PFSK-1 (cell line): ENCODE data around the gene GRIN2A.

Experiments used
- FOXP2 ChIP-seq: optimal IDR thresholded peaks from 2 replicates; pipeline ENCODE3; 2011; ENCODE audit warnings: borderline replicate concordance, control low read depth, inconsistent platforms; ENCODE audit not compliant: insufficient read depth; ENCODE audit errors: extremely low read length, extremely low read depth
- POLR2AphosphoS5 ChIP-seq: IDR thresholded peaks from 2 replicates; pipeline ENCODE4 v1.6.1; 2012; ENCODE audit warnings: low read depth, mild to moderate bottlenecking, control low read depth, low read length, moderate library complexity
- REST ChIP-seq, 2 experiments: IDR thresholded peaks; 2 replicates each; pipeline versions ENCODE4 v1.6.1 to v1.8.0; 2011 to 2012; ENCODE audit warnings: low read depth in 2 of 2, low read length in 2 of 2, control low read depth in 1 of 2, inconsistent platforms in 1 of 2, mild to moderate bottlenecking in 1 of 2, moderate library complexity in 1 of 2; ENCODE audit not compliant: insufficient read depth in 1 of 2
- SIN3A ChIP-seq: IDR thresholded peaks from 2 replicates; pipeline ENCODE4 v1.6.1; 2012; ENCODE audit warnings: mild to moderate bottlenecking, low read length, moderate library complexity, borderline replicate concordance; ENCODE audit not compliant: insufficient read depth
- TAF1 ChIP-seq: IDR thresholded peaks from 2 replicates; pipeline ENCODE4 v1.6.1; 2012; ENCODE audit warnings: low read length, control low read depth, borderline replicate concordance; ENCODE audit not compliant: insufficient read depth

GRIN2A gene

GRCh38 chr16:9941245-9941644 lies 241.0 kb downstream of the GRIN2A start:
- no peak for TF ChIP-seq FOXP2
- no peak for TF ChIP-seq REST (IDR thresholded peaks at IDR 0.05; ENCODE audit: insufficient read depth in 1 of 2, low read depth in 2 of 2, low read length in 2 of 2)

- TF ChIP-seq FOXP2 (no peak), TAF1 (no peak), POLR2AphosphoS5 (no peak), SIN3A (no peak), REST (IDR thresholded peaks at IDR 0.05; ENCODE audit: insufficient read depth in 1 of 2, low read depth in 2 of 2, low read length in 2 of 2) (no peak)
Measured at GRCh38 chr16:9934723-9935508, 247.3 kb downstream of the GRIN2A start.

GRCh38 chr16:9932919-9933653 lies 249.1 kb downstream of the GRIN2A start:
- no peak for TF ChIP-seq REST (IDR thresholded peaks at IDR 0.05; ENCODE audit: insufficient read depth in 1 of 2, low read depth in 2 of 2, low read length in 2 of 2)
- TF ChIP-seq TAF1: no peak
- no peak for TF ChIP-seq FOXP2
- no peak for TF ChIP-seq SIN3A
- no peak for TF ChIP-seq POLR2AphosphoS5

- TF ChIP-seq POLR2AphosphoS5 (no peak), SIN3A (no peak), TAF1 (no peak), FOXP2 (no peak), REST (IDR thresholded peaks at IDR 0.05; ENCODE audit: insufficient read depth in 1 of 2, low read depth in 2 of 2, low read length in 2 of 2) (no peak)
Measured at GRCh38 chr16:9932000-9932399, 250.2 kb downstream of the GRIN2A start.

- TF ChIP-seq TAF1 (no peak), POLR2AphosphoS5 (no peak), REST (IDR thresholded peaks at IDR 0.05; ENCODE audit: insufficient read depth in 1 of 2, low read depth in 2 of 2, low read length in 2 of 2) (no peak), FOXP2 (no peak), SIN3A (no peak)
Measured at GRCh38 chr16:9929836-9930235, 252.4 kb downstream of the GRIN2A start.
